ENCODE measurements around the gene SIGLEC7.

Gene SIGLEC7
- total RNA-seq = 0 to 1.4 (median 0.26) reads per million in 3 donors

DNA sequence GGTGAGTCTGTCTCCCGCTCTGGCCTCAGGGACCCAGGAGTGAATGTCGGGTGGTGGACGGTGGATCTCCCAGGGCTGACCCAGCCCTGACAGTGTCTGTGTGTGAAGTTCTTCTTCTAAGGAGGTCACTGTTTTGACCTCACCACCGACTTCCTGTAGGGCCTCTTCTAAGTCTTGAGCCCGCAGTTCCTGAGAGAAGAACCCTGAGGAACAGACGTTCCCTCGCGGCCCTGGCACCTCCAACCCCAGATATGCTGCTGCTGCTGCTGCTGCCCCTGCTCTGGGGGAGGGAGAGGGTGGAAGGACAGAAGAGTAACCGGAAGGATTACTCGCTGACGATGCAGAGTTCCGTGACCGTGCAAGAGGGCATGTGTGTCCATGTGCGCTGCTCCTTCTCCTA lies at the start of gene SIGLEC7:
Gene SIGLEC7, plus strand, starts transcription at position 183 of the 400 bp plus-strand sequence. Its CDS starts 69 bp downstream, at position 252.
- DNase-seq = no peak
- Histone ChIP-seq H3K27me3 (replicated peaks; ENCODE audit: control insufficient read depth, insufficient read depth, low read length, poor library complexity, severe bottlenecking) (no peaks in the 10 kb centered on the region), H3K9me3 (ENCODE audit: control insufficient read depth, low read length) (no peaks in the 10 kb centered on the region), H3K4me3 (ENCODE audit: insufficient read depth, low read depth, low read length, poor library complexity, severe bottlenecking) (no peak within 1 kb of the TSS), H3K4me1 (ENCODE audit: control insufficient read depth, insufficient read depth, low read length, poor library complexity, severe bottlenecking) (no peaks in the 10 kb centered on the region), H3K36me3 (ENCODE audit: control insufficient read depth, insufficient read depth, low read length) (no peaks in the 10 kb centered on the region), H3K27ac (ENCODE audit: insufficient read depth, low read length, poor library complexity, severe bottlenecking) (no peak within 1 kb of the TSS)

DNA sequence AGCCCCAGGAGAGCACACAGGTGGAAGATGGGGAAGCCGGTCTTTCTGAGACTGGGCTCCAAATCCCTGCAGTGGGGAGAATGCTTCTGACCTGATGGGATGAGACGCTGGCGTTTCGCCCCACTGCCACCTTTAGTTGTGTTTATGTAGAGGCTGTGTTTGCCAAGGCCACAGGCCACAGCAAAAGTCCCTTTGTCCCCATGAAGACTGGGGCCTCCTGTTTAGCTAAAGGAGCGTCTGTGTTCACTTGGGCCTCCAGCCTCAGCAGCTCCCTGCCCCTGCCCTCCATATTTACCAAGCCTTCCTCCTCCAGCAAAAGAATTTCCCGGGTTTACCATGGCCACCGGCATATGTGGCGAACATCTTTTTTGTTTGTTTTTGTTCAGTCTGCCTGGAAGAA lies 49.0 kb upstream of the SIGLEC7 start:
- Histone ChIP-seq H3K4me1 (ENCODE audit: control insufficient read depth, insufficient read depth, low read length, poor library complexity, severe bottlenecking) (peaks cover 5% of the 10 kb centered on the region), H3K9me3 (ENCODE audit: control insufficient read depth, low read length) (no peaks in the 10 kb centered on the region), H3K27ac (ENCODE audit: insufficient read depth, low read length, poor library complexity, severe bottlenecking) (no peak overlapping the region), H3K4me3 (ENCODE audit: insufficient read depth, low read depth, low read length, poor library complexity, severe bottlenecking) (no peak overlapping the region), H3K36me3 (ENCODE audit: control insufficient read depth, insufficient read depth, low read length) (no peaks in the 10 kb centered on the region), H3K27me3 (replicated peaks; ENCODE audit: control insufficient read depth, insufficient read depth, low read length, poor library complexity, severe bottlenecking) (no peaks in the 10 kb centered on the region)
- DNase-seq = no peak

DNA sequence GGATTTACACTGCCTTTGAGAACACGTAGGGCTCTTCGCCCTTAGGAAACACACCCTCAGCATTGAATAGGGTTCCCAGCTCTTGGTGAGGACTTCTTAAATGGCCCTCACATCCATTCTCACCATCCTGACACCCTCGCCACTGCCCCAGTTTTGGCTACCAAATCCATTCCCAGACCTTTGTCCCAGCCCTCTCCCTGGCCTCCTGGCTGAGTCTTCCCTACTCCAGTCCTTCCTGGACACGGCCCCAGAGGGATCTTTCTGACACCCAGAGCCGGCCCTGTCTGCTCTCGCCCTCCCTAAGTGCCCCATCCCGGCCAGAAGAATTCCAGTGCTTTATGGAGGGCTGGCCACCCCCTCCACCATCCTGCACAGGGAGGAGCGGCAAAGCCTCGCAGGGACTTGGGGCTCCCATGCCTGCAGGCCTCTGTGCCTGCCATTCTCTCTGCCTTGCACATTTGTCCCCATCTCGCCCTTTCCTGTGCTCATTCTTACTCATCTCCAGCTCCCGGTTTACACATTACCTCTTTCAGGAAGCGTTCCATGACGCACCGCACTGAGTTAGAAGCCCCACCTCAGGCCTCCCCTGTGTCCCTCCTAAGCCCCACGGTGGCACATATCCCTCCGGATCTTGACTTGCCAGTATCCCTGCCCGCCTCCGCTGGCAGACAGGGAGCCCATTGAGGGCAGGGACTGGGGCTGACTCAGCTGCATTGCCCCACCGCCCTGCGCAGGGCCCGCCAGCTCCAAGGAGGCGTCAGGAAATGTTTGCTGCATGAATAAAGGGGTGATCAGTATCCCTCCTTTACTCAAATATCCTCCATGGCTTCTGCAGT lies 48.4 kb upstream of the SIGLEC7 start:
- no peak for DNase-seq
- H3K4me1 ChIP-seq (ENCODE audit: control insufficient read depth, insufficient read depth, low read length, poor library complexity, severe bottlenecking) = peaks cover 5% of the 10 kb centered on the region
- H3K4me3 ChIP-seq (ENCODE audit: insufficient read depth, low read depth, low read length, poor library complexity, severe bottlenecking) = no peak overlapping the region
- no peaks in the 10 kb centered on the region for H3K36me3 ChIP-seq (ENCODE audit: control insufficient read depth, insufficient read depth, low read length)
- H3K9me3 ChIP-seq (ENCODE audit: control insufficient read depth, low read length) = no peaks in the 10 kb centered on the region
- no peak overlapping the region for H3K27ac ChIP-seq (ENCODE audit: insufficient read depth, low read length, poor library complexity, severe bottlenecking)
- no peaks in the 10 kb centered on the region for H3K27me3 ChIP-seq (replicated peaks; ENCODE audit: control insufficient read depth, insufficient read depth, low read length, poor library complexity, severe bottlenecking)

DNA sequence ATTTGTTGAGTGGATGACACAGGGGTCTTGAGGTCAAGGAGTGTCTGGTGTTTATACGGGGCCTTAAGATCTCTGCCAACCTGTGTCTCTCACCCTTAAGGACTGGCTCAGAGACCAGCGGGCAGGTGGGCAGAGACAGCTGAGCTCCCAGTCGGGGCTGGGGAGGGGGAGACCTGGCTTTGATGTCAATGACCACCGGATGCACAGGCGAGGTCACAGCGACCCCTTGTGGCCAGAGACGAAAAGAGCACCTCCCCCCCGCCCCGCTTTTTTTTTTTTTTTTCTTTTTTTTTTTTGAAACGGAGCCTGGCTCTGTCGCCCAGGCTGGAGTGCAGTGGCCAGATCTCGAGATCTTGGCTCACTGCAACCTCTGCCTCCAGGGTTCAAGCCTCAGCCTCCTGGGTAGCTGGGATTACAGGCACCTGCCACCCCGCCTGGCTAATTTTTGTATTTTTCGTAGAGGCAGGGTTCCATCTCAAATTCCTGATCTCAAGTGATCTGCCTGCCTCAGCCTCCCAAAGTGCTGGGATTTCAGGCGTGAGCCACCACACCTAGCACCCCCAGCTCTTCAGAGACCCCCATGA lies 47.3 kb upstream of the SIGLEC7 start:
- peak in 1 of 3 donors; percentile 11 for DNase-seq
- H3K9me3 ChIP-seq (ENCODE audit: control insufficient read depth, low read length) = no peaks in the 10 kb centered on the region
- no peak overlapping the region for H3K4me3 ChIP-seq (ENCODE audit: insufficient read depth, low read depth, low read length, poor library complexity, severe bottlenecking)
- H3K36me3 ChIP-seq (ENCODE audit: control insufficient read depth, insufficient read depth, low read length) = peaks cover 4% of the 10 kb centered on the region
- peaks cover 5% of the 10 kb centered on the region for H3K4me1 ChIP-seq (ENCODE audit: control insufficient read depth, insufficient read depth, low read length, poor library complexity, severe bottlenecking)
- no peak overlapping the region for H3K27ac ChIP-seq (ENCODE audit: insufficient read depth, low read length, poor library complexity, severe bottlenecking)
- H3K27me3 ChIP-seq (replicated peaks; ENCODE audit: control insufficient read depth, insufficient read depth, low read length, poor library complexity, severe bottlenecking) = no peaks in the 10 kb centered on the region

DNA sequence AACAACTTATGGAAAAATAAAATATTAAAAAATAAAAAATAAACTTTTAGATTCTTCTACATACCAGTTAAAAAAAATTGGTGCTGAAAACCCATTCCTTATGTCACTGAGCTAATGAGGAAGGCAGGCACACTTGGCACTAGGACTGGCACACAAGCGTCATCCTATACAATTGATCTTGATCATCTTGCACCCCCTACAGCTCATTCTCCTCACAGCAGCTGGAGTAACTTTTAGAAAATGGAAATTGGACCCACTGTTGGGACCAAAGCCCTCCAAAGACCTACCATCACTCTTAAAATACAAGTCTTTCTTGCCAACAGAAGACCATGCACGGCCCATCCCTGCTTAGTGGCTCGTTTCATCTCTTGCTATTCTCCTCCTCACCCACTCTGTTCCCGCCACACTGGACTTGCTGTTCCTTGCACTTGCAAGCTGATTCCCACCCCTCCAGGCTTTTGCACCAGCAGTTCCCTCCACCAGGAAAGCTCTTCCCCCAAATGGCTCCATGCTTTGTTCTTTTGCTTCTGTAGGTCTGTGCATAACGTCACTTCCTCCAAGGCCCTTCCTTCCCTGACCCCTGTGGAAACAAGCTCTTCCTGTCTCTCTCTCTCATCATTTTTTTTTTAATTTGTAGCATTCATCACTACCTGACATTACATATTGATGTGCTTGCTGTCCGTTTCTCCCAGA lies 45.5 kb upstream of the SIGLEC7 start:
- Histone ChIP-seq H3K36me3 (ENCODE audit: control insufficient read depth, insufficient read depth, low read length) (peaks cover 13% of the 10 kb centered on the region), H3K4me1 (ENCODE audit: control insufficient read depth, insufficient read depth, low read length, poor library complexity, severe bottlenecking) (peaks cover 5% of the 10 kb centered on the region), H3K27me3 (replicated peaks; ENCODE audit: control insufficient read depth, insufficient read depth, low read length, poor library complexity, severe bottlenecking) (no peaks in the 10 kb centered on the region), H3K27ac (ENCODE audit: insufficient read depth, low read length, poor library complexity, severe bottlenecking) (no peak overlapping the region), H3K4me3 (ENCODE audit: insufficient read depth, low read depth, low read length, poor library complexity, severe bottlenecking) (no peak overlapping the region), H3K9me3 (ENCODE audit: control insufficient read depth, low read length) (no peaks in the 10 kb centered on the region)
- no peak for DNase-seq

DNA sequence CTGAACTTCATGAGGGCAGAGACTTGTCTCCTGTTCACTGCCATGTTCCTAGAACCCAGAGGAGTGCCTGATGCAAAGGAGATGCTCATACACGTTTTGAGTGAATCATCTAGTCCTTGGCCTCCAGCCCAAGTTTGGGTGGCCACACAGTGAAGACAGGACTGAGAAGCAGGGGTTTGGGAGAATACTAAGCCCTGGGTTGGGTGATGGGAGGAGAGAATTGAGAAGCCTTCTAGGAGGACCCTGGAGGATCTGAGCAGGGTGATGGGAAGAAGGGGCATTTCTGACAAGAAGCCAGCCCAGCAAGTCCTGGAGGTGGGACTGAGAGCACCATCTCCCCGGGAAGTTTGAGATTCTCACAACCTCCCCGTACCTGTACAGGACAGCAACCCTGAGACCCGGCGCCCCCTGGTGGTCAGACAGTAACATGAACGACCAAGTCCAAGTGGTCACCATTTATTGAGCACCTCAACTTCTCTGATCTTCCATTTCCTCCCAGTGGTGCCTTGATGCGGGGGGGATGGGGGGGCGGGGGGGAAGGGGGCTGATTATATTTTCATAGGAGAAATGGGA lies 44.8 kb upstream of the SIGLEC7 start:
- no peak overlapping the region for H3K27ac ChIP-seq (ENCODE audit: insufficient read depth, low read length, poor library complexity, severe bottlenecking)
- peaks cover 5% of the 10 kb centered on the region for H3K4me1 ChIP-seq (ENCODE audit: control insufficient read depth, insufficient read depth, low read length, poor library complexity, severe bottlenecking)
- DNase-seq = peak; percentile 31 to 61 (median 32)

DNA sequence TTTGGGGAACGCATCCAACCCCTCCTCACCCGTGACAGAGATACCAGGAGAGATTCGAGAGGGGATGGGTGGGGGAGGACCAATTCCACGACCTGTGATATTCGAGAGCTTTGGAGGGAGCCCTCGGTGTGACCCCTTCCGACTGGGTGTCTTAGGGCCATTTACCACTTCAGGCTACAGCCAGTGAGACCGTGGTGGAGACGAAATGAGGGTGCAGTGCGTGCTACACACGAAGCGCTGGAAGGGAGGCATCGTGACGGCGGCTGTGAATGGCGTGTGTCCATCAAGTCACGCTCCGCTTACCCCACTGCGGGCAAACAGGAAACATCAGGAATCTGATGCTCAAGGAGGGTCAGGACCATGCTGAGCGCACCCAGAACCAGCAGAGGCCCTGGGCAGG lies 44.3 kb upstream of the SIGLEC7 start:
- no peaks in the 10 kb centered on the region for H3K27me3 ChIP-seq (replicated peaks; ENCODE audit: control insufficient read depth, insufficient read depth, low read length, poor library complexity, severe bottlenecking)
- peaks cover 22% of the 10 kb centered on the region for H3K36me3 ChIP-seq (ENCODE audit: control insufficient read depth, insufficient read depth, low read length)
- H3K27ac ChIP-seq (ENCODE audit: insufficient read depth, low read length, poor library complexity, severe bottlenecking) = no peak overlapping the region
- DNase-seq = no peak
- no peak overlapping the region for H3K4me3 ChIP-seq (ENCODE audit: insufficient read depth, low read depth, low read length, poor library complexity, severe bottlenecking)
- peaks cover 5% of the 10 kb centered on the region for H3K4me1 ChIP-seq (ENCODE audit: control insufficient read depth, insufficient read depth, low read length, poor library complexity, severe bottlenecking)
- no peaks in the 10 kb centered on the region for H3K9me3 ChIP-seq (ENCODE audit: control insufficient read depth, low read length)

More for the DNA sequence above, 44.8 kb upstream of the SIGLEC7 start:
- Histone ChIP-seq H3K9me3 (ENCODE audit: control insufficient read depth, low read length) (no peaks in the 10 kb centered on the region), H3K27me3 (replicated peaks; ENCODE audit: control insufficient read depth, insufficient read depth, low read length, poor library complexity, severe bottlenecking) (no peaks in the 10 kb centered on the region), H3K36me3 (ENCODE audit: control insufficient read depth, insufficient read depth, low read length) (peaks cover 16% of the 10 kb centered on the region), H3K4me3 (ENCODE audit: insufficient read depth, low read depth, low read length, poor library complexity, severe bottlenecking) (no peak overlapping the region)

DNA sequence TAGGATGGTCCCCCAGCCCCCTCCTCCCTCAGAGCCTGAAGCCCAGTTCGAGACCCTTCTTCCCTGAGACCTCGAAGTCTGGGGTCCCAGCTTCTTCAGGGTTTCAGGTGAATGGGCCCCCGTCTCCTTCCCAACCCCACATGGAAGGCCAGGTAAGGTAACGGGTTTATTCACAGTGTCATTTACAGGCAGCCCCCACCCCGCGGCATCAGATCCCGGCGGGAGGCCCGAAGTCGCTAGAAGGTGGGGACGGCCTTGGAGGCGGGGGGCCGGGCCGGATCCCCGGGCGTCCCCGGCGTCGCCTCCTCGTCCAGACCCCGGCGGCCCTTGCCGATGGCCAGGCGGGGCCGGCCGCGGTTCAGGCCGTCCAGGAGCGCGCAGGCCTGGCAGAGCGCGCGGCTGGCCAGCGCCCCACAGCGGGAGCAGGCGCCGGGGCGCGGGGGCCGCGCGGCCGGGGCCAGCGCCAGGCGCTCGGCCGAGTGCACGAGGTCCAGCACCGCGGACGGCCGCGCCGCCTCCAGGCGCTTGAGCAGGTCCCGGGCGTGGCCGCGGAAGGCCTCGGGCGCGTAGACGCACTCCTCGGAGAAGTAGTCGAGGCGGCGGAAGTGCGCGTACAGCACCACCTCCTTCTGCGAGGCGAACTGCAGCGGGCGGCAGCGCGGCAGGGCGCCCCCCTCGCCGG lies 43.6 kb upstream of the SIGLEC7 start:
- Histone ChIP-seq H3K36me3 (ENCODE audit: control insufficient read depth, insufficient read depth, low read length) (peaks cover 27% of the 10 kb centered on the region), H3K27ac (ENCODE audit: insufficient read depth, low read length, poor library complexity, severe bottlenecking) (no peak overlapping the region), H3K9me3 (ENCODE audit: control insufficient read depth, low read length) (no peaks in the 10 kb centered on the region), H3K4me3 (ENCODE audit: insufficient read depth, low read depth, low read length, poor library complexity, severe bottlenecking) (no peak overlapping the region), H3K4me1 (ENCODE audit: control insufficient read depth, insufficient read depth, low read length, poor library complexity, severe bottlenecking) (peaks cover 5% of the 10 kb centered on the region), H3K27me3 (replicated peaks; ENCODE audit: control insufficient read depth, insufficient read depth, low read length, poor library complexity, severe bottlenecking) (no peaks in the 10 kb centered on the region)
- peak in 1 of 3 donors; percentile 19 for DNase-seq

DNA sequence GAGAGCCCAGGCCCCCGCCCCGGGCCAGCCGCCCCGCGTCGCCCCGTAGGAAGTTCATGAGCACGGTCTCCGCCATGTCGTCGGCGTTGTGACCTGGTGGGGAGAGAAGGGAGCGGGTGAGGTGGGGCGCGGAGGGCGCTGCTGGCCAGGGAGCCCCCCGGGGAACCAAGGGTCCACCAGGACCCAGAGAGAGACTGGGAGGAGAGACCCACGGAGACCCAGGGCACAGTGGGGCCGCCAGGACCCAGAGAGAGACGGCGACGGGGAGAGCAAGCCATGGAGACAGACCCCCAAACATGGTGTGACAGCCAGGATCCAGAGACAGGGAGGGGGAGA lies 43.1 kb upstream of the SIGLEC7 start:
- no peak for DNase-seq
- Histone ChIP-seq H3K36me3 (ENCODE audit: control insufficient read depth, insufficient read depth, low read length) (peaks cover 31% of the 10 kb centered on the region), H3K4me1 (ENCODE audit: control insufficient read depth, insufficient read depth, low read length, poor library complexity, severe bottlenecking) (peaks cover 5% of the 10 kb centered on the region), H3K4me3 (ENCODE audit: insufficient read depth, low read depth, low read length, poor library complexity, severe bottlenecking) (no peak overlapping the region), H3K27ac (ENCODE audit: insufficient read depth, low read length, poor library complexity, severe bottlenecking) (no peak overlapping the region), H3K9me3 (ENCODE audit: control insufficient read depth, low read length) (no peaks in the 10 kb centered on the region), H3K27me3 (replicated peaks; ENCODE audit: control insufficient read depth, insufficient read depth, low read length, poor library complexity, severe bottlenecking) (no peaks in the 10 kb centered on the region)

Measured in effector memory CD4-positive, alpha-beta T cell (primary cell).